ENCODE data around the gene COL4A6. TPM values are rescaled to one million over a fixed set of nuclear protein-coding genes. Genes with fewer than 3 reads are reported as not detected.

The COL4A6 gene
- total and polyA plus RNA-seq, 2 experiments from 2014 or later, result 40.1 to 95.2 TPM

DNA sequence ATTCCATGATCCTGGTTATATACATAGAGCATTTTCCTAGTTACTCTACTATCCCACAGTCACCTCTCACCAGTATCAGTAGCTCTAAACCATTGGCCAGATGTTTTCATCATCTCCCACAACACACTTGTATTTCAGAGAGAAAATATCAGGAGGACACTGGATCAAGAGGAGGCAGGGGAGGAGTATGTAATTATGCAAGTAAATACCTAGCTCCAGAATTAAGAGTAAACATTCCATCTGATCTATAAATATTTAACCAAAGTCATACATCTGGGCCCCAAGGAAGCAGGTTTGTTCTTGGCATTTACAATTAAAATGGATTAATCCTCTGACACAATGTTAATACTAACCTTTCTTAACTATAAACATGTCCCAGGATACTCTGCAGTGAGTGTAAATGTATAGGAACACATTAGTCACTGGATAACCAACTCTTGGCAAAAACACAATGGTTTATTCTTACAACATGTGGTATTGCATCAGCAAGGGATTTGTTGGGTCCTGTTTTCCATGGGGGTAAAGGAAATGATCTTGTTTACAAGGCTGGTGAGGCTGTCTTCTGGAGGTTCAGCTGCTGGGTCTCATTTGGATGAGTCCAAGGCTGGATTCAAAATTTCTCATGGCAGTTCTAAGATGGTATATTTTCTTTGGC lies 176.5 kb downstream of the COL4A6 start:
- TF ChIP-seq, protein P1, sequence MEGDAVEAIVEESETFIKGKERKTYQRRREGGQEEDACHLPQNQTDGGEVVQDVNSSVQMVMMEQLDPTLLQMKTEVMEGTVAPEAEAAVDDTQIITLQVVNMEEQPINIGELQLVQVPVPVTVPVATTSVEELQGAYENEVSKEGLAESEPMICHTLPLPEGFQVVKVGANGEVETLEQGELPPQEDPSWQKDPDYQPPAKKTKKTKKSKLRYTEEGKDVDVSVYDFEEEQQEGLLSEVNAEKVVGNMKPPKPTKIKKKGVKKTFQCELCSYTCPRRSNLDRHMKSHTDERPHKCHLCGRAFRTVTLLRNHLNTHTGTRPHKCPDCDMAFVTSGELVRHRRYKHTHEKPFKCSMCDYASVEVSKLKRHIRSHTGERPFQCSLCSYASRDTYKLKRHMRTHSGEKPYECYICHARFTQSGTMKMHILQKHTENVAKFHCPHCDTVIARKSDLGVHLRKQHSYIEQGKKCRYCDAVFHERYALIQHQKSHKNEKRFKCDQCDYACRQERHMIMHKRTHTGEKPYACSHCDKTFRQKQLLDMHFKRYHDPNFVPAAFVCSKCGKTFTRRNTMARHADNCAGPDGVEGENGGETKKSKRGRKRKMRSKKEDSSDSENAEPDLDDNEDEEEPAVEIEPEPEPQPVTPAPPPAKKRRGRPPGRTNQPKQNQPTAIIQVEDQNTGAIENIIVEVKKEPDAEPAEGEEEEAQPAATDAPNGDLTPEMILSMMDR (IDR thresholded peaks at IDR 0.05; ENCODE audit: low read depth, low read length), result no peak
- H3K4me3 ChIP-seq, result no peak overlapping the region
- H3K9me3 ChIP-seq (ENCODE audit: low read depth), result no peaks in the 10 kb centered on the region
- no peaks in the 10 kb centered on the region for H3K36me3 ChIP-seq
- H3K27ac ChIP-seq, result no peak overlapping the region
- peak in 1 of 2 donors; percentile 83 for DNase-seq (ENCODE audit: low read depth in 1 of 2, low spot score in 1 of 2)
- no peaks in the 10 kb centered on the region for H3K4me1 ChIP-seq (ENCODE audit: low read depth)
- H3K27me3 ChIP-seq, result no peaks in the 10 kb centered on the region

DNA sequence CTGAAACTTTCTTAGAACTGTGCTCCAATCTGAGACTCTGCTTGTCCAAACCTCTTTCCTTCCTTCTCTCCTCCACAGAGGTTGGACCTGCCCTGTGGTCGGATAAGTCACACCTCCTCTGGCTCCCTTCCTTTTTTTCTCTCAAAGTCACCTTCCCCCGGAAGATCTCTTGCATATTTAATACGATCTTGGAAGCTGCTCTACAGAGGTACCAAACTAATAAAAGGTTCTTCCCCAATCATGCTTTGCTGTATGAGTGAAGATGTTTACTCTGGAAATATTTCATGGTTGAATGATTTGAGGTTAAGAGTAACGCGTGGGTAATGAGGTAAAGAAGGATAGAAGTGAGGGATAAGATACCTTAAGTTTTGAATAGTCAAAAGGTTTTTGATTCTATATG lies 180.7 kb downstream of the COL4A6 start:
- Histone ChIP-seq H3K27me3 (no peaks in the 10 kb centered on the region), H3K4me3 (no peak overlapping the region), H3K36me3 (no peaks in the 10 kb centered on the region), H3K27ac (no peak overlapping the region), H3K9me3 (ENCODE audit: low read depth) (no peaks in the 10 kb centered on the region), H3K4me1 (ENCODE audit: low read depth) (no peaks in the 10 kb centered on the region)
- DNase-seq (ENCODE audit: low read depth in 1 of 2, low spot score in 1 of 2), result no peak
- TF ChIP-seq, protein P1 (IDR thresholded peaks at IDR 0.05; ENCODE audit: low read depth, low read length), result no peak

DNA sequence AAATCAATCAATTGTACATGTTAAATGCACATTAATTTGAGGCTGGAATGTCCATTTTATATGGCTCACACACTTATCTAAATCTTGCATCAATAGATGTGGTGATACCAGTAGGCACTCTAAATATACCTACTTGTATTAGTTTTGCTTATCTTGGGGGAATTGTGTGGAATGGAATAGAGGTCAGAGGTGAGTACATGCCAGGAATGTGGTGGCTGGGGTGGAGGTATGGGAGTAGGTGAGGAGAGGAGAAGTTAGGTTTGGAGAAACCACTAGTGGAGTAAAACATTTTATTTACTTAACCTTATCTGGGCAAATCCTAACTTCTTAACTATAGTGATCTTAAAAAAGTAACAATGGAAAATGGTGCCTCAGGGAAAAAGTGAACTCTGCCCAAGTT lies 183.6 kb downstream of the COL4A6 start:
- Histone ChIP-seq H3K36me3 (no peaks in the 10 kb centered on the region), H3K27ac (no peak overlapping the region), H3K4me1 (ENCODE audit: low read depth) (no peaks in the 10 kb centered on the region), H3K27me3 (no peaks in the 10 kb centered on the region), H3K9me3 (ENCODE audit: low read depth) (peaks cover 3% of the 10 kb centered on the region), H3K4me3 (no peak overlapping the region)
- TF ChIP-seq, protein P1 (IDR thresholded peaks at IDR 0.05; ENCODE audit: low read depth, low read length), result no peak
- DNase-seq (ENCODE audit: low read depth in 1 of 2, low spot score in 1 of 2), result no peak

DNA sequence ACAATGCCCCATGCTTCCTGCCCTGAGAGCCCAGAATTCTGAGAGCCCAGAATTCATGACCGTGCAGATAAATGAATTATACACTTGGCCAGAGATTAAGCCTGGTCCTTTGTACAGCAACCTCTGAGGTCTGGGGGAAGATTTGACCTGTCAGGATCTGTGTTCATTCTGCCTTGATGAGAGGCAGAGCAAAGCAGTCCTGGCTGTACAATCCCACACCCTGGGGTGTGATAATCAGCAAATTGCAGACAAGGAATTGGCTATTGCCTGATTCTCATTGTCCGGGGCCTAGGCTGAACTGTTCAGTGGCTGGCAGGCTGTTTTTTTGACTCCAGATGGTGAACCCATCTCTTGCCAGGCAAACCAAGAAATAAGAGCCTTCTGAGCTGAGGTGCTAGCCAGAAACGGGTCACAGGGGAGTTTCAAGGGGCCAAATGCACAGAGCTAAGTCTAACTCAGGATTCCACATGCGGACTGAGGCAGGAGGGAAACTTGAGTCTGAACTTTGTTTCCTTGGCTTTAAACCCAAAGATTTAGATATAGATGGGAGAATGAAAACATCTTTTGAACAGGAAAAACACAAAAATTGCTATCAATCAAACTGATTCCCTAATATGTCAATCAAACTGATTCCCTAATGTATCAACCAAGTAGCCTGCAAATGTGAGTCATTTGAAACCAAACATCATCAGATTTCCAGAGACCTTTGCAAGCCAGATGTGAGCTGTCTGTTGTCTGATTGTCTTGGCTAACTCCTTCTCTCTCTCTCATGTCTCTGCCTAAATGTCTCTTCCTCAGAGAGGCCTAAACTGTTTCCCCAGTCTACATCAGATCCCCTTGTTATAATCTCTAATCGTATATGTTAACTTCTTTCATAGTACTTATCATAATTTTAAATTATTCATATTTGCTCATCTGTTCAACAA lies 187.3 kb downstream of the COL4A6 start:
- DNase-seq (ENCODE audit: low read depth in 1 of 2, low spot score in 1 of 2), result peak in 1 of 2 donors; percentile 11
- H3K27me3 ChIP-seq, result no peaks in the 10 kb centered on the region
- TF ChIP-seq, protein P1 (IDR thresholded peaks at IDR 0.05; ENCODE audit: low read depth, low read length), result no peak
- H3K36me3 ChIP-seq, result no peaks in the 10 kb centered on the region
- no peaks in the 10 kb centered on the region for H3K4me1 ChIP-seq (ENCODE audit: low read depth)
- no peak overlapping the region for H3K4me3 ChIP-seq
- H3K27ac ChIP-seq, result no peak overlapping the region
- peaks cover 3% of the 10 kb centered on the region for H3K9me3 ChIP-seq (ENCODE audit: low read depth)

DNA sequence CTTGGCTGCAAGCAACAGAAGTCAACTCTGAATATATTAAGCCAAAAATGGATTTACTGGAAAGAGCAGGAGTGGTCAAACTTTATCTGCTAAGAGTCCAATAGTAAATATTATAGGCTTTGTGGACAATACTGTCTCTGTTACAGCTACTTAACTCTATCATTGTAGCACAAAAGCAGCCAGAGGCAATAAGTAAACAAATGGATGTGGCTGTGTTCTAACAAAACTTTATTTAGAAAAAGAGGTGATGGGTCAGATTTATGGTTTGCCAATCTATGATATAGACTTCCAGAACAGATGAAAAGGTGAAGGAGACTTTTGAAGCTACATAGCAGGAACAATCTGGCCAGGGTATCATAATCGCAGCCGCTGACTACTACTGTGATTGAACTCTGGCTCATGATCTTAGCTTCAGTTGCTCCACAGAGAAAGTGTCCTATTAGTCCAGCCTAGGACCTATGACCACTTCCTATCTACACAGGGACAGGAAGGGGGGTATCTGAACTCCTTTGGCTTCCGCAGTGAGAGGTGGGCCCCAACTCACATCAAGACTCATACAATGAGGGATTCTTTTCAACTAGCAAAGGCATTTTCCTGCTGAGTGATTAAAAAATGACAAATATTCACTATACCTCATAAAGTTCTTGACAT lies 191.8 kb downstream of the COL4A6 start:
- TF ChIP-seq, protein P1 (IDR thresholded peaks at IDR 0.05; ENCODE audit: low read depth, low read length), result no peak
- Histone ChIP-seq H3K36me3 (no peaks in the 10 kb centered on the region), H3K27me3 (no peaks in the 10 kb centered on the region), H3K27ac (no peak overlapping the region), H3K4me3 (no peak overlapping the region), H3K4me1 (ENCODE audit: low read depth) (no peaks in the 10 kb centered on the region), H3K9me3 (ENCODE audit: low read depth) (no peaks in the 10 kb centered on the region)
- DNase-seq (ENCODE audit: low read depth in 1 of 2, low spot score in 1 of 2), result no peak
